ENCODE results near the gene C20orf173. TPM values are rescaled to one million over a fixed set of nuclear protein-coding genes. Genes with fewer than 3 reads are reported as not detected.

The C20orf173 gene
- total RNA-seq, 4 donors from 2014 or later = not detected

GRCh38 chr20:35571555-35571954 is 42.1 kb upstream of the C20orf173 start:
- no peak for TF ChIP-seq POLR2A (IDR thresholded peaks at IDR 0.05)
- no peak for TF ChIP-seq CTCF (IDR thresholded peaks at IDR 0.05)
- no peak for DNase-seq (ENCODE audit: low spot score in 2 of 2)
- intact Hi-C loops (cut with DNase I; ENCODE audit: low total_unique reads) = no loop called here
- no peak overlapping the region for H3K4me3 ChIP-seq (ENCODE audit: low read depth, poor library complexity, severe bottlenecking)

GRCh38 chr20:35568645-35569044 is 39.2 kb upstream of the C20orf173 start:
- intact Hi-C loops (cut with DNase I; ENCODE audit: low total_unique reads) = no loop called here
- DNase-seq (ENCODE audit: low spot score in 2 of 2) = no peak
- TF ChIP-seq CTCF (IDR thresholded peaks at IDR 0.05) (no peak), POLR2A (IDR thresholded peaks at IDR 0.05) (no peak)
- 18% methylated on average over 2 of the region's 2 CpGs for WGBS, 2 donors
- H3K4me3 ChIP-seq (ENCODE audit: low read depth, poor library complexity, severe bottlenecking) = no peak overlapping the region

- WGBS, 2 donors = 93 to 95% methylated on average over 7 of the region's 7 CpGs
- intact Hi-C loops (cut with DNase I; ENCODE audit: low total_unique reads) = no loop called here
- H3K4me3 ChIP-seq (ENCODE audit: low read depth, poor library complexity, severe bottlenecking) = no peak overlapping the region
- TF ChIP-seq CTCF (IDR thresholded peaks at IDR 0.05) = no peak
- no peak for TF ChIP-seq POLR2A (IDR thresholded peaks at IDR 0.05)
- no peak for DNase-seq (ENCODE audit: low spot score in 2 of 2)
Observed at GRCh38 chr20:35564905-35565304, 35.5 kb upstream of the C20orf173 start.

- no peak for DNase-seq (ENCODE audit: low spot score in 2 of 2)
- intact Hi-C loops (cut with DNase I; ENCODE audit: low total_unique reads) = no loop called here
- WGBS, 2 donors = 87 to 88% methylated on average over 10 of the region's 10 CpGs
- TF ChIP-seq CTCF (IDR thresholded peaks at IDR 0.05) (no peak), POLR2A (IDR thresholded peaks at IDR 0.05) (no peak)
- H3K4me3 ChIP-seq (ENCODE audit: low read depth, poor library complexity, severe bottlenecking) = no peak overlapping the region
Observed at GRCh38 chr20:35563834-35564233, 34.4 kb upstream of the C20orf173 start.

GRCh38 chr20:35562541-35563110 is 33.2 kb upstream of the C20orf173 start:
- intact Hi-C loops (cut with DNase I; ENCODE audit: low total_unique reads) = no loop called here
- TF ChIP-seq CTCF (IDR thresholded peaks at IDR 0.05) = no peak
- TF ChIP-seq POLR2A (IDR thresholded peaks at IDR 0.05) = no peak
- DNase-seq (ENCODE audit: low spot score in 2 of 2) = no peak
- 76 to 83% methylated on average over 9 to 10 of the region's 10 CpGs for WGBS, 2 donors
- no peak overlapping the region for H3K4me3 ChIP-seq (ENCODE audit: low read depth, poor library complexity, severe bottlenecking)

GRCh38 chr20:35561671-35562070 is 32.2 kb upstream of the C20orf173 start:
- WGBS, 2 donors = 43 to 54% methylated on average over 5 of the region's 5 CpGs
- DNase-seq (ENCODE audit: low spot score in 2 of 2) = no peak
- no peak overlapping the region for H3K4me3 ChIP-seq (ENCODE audit: low read depth, poor library complexity, severe bottlenecking)
- intact Hi-C loops (cut with DNase I; ENCODE audit: low total_unique reads) = no loop called here
- TF ChIP-seq POLR2A (IDR thresholded peaks at IDR 0.05) (no peak), CTCF (IDR thresholded peaks at IDR 0.05) (no peak)

All from lower leg skin (tissue), 4 donors.